Raji (cell line): ENCODE results near the gene PPP1R9B.

Experiments used
- POLR2A ChIP-seq: IDR thresholded peaks from 2 replicates; pipeline ENCODE4 v1.6.1; 2011; ENCODE audit warnings: low read depth, low read length, control low read depth; ENCODE audit not compliant: insufficient read depth

The PPP1R9B gene

DNA sequence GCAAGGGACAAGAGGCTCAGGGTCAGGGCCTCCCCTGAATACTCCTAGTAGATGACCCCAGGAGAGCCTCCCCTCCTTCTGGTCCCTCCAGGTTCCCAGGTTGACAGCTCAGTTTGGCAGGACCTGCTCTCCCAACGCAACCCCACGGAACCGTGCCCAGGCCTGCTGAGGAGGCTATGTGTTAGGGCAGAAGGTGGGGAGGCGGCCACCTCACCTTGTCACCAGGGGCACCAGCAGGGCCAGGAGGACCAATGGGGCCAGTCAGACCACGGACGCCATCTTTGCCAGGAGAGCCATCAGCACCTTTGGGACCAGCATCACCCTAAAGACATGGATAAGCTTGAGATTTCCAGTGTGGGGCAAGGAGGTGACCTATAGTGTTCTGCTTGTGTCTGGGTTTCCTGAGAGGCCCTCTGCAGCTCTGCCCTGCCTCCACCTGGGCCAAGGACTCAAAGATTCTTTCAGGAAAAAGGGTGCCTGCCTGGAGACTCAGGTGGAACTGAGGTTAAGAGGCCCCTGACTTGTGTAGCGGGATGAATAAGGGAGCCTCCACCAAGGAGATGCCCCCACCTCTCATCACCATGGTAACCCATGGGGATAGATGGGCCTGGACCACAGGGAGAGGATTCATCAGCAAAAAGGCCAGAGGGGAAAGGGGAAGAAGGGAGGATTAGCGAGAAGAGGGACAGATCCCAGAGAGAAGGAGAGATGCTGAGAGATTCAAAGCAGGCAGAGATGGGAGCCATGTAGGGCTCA is 40.3 kb upstream of the PPP1R9B start:
- TF ChIP-seq POLR2A: no peak

DNA sequence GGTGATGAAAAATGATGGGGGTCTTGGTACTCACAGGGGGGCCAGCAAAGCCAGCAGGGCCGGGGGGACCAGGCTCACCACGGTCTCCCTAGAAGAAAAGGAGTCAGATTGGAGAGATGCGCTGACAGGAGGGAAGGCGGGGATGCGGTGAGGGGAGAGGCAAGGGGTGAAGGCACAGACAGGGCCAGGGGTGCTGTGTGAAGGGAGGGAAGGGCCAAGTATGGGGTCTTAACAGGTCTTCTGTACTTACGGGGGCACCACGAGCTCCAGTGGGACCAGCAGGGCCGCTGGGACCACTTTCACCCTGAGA is 39.8 kb upstream of the PPP1R9B start:
- no peak for TF ChIP-seq POLR2A

DNA sequence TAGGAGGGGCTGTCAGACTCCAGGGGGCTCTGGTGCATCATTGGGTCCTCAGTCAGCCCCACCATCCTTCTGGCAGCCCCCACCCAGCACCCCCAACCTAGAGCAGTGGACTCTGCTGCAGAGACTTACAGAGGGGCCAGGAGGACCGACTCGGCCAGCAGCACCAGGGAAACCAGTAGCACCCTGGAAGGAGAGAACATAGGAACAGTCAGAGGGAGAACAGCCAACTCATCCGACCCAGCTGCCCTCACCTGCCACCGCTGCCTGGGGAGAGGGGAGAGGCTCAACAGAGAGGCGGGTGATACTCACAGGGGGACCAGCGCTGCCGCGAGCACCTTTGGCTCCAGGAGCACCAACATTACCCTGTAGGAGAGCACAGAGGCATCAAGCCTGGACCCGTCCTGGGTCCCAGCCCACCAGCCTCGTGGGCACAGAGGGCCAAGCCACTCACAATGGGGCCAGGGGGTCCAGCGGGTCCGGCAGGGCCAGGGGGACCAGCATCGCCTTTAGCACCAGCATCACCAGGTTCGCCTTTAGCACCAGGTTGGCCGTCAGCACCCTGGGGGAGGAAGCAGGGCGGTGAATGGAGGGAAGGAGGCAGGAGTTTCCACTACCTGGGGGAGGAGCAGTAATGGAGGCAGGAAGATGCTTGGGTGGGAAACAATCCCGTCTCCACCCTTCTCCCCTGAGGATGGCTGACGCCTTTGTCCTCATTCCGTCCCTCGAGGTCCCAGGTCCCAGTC is 39.2 kb upstream of the PPP1R9B start:
- no peak for TF ChIP-seq POLR2A

DNA sequence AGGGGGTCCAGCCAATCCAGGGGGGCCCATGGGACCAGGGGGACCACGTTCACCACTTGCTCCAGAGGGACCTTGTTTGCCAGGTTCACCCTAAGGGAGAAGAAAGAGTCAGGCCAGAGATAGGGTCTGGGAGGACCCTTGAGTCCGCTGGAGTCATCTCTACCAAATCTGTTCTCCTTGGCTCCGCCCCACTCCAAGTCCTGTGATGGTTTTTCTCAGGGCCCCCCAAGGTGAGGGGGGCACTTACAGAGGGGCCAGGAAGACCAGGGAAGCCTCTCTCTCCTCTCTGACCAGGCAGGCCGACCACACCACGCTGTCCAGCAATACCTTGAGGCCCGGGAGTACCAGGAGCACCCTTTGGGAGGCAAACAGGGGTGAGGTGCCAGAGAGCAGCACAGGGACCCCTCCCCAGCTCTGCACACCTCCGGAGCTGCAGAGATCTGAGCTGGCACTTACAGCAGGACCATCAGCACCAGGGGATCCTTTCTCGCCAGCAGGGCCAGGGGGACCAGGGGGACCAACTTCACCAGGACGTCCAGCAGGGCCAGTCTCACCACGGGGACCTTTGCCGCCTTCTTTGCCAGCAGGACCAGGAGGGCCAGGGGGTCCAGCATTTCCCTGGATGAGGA is 38.6 kb upstream of the PPP1R9B start:
- no peak for TF ChIP-seq POLR2A

DNA sequence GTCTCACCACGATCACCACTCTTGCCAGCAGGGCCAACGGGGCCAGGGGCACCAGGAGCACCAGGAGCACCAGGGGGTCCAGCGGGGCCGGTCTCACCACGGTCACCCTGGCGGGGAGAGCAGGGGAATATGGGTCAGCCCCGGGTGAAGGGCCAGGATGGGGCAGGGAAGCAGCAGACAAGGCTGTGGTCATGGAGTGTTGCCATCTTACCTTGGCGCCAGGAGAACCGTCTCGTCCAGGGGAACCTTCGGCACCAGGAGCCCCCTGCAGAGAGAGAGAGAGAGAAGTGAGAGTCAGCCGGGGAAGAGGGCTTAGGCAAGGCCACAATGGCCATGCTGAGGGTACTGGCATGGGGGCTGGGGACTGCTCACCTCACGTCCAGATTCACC is 38.0 kb upstream of the PPP1R9B start:
- no peak for TF ChIP-seq POLR2A

DNA sequence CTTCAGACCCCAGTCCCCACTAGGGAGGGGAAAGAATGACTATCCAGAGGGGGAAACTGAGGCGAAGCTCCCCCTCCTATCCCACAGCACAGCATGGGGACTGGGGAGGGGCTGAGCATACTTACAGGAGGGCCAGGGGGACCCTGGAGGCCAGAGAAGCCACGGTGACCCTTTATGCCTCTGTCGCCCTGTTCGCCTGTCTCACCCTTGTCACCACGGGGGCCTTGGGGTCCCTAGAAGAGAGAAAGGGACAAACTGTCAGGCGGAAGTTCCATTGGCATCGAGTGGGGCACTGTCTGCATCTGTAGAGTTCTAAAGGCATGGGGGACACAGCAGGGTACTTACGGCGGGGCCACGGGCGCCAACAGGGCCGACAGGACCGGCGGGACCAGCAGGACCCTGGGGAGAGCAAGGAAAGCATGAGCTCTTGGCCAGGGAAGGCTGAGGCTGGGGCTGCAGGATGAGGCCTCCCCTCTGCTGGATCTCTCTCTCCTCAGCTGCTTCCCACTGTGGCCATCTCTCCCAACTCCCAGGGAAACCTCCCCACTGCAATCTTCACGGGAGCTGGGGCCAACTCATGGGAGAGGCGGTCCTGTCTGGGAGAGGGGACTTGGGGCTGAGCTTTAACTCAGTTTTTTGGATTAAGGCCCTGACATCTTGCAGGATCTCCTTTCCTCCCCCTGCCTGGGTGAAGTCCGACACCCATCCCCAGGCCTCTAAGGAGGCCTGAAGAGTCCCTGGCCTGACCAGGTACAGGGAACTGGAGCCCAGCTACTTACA is 37.5 kb upstream of the PPP1R9B start:
- TF ChIP-seq POLR2A: no peak

DNA sequence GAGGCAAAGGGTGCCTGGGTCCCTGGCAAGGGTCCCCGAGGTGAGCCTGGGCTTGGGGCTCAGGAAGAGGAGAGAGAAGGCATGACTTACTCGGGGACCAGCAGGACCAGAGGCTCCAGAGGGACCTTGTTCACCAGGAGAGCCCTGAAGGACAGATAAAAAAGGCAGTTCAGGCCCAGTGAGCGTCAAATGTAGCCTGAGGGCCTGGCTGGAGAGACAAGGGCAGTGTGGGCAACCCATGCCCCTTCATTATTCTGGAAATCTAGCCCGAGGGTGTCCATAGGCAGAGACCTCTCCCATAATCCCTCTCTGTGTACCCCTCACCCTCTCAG is 36.9 kb upstream of the PPP1R9B start:
- TF ChIP-seq POLR2A: no peak

DNA sequence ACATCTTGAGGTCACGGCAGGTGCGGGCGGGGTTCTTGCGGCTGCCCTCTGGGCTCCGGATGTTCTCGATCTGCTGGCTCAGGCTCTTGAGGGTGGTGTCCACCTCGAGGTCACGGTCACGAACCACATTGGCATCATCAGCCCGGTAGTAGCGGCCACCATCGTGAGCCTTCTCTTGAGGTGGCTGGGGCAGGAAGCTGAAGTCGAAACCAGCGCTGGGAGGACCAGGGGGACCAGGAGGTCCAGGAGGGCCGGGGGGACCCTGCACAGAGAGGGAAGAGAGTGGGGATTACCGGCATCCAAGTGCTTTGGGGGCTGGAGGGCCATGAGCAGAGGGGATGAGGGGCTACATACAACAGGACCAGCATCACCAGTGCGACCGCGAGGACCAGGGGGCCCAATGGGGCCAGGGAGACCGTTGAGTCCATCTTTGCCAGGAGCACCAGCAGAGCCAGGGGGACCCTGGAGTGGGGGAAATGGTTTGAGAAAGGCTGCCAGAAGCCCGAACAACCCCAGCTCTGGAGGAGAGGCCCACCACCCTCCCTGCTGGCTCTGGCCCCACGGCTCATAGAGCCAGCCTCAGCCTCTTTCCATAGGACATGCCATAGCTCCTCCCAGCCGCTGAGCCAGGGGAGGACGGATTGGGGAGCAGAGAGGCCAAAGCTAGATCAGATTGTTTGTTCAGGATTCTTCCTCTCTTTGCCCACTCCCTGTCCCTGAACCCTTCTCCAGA is 36.4 kb upstream of the PPP1R9B start:
- TF ChIP-seq POLR2A: no peak

DNA sequence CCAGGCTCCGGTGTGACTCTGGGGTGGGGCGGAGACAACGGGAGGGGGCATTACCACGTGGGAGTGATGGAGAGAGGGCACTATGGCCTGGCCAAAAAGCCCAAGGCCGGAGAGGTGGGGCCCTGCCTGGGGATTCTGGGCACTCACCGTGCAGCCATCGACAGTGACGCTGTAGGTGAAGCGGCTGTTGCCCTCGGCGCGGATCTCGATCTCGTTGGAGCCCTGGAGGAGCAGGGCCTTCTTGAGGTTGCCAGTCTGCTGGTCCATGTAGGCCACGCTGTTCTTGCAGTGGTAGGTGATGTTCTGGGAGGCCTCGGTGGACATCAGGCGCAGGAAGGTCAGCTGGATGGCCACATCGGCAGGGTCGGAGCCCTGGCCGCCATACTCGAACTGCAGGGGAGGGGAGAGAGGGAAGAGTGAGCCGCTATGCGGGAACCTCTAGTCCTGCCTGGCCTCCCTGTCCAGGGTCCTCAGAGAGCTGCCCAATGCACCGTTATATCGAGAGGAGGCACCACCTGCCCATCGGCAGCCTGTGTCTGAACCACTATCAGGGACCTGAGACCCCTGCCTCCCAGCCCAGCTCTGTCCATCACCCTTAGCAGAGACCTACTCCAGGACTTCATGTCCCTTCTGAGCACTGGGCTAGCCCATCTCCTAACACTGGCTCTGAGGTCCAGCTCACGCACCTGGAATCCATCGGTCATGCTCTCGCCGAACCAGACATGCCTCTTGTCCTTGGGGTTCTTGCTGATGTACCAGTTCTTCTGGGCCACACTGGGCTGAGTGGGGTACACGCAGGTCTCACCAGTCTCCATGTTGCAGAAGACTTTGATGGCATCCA is 35.4 kb upstream of the PPP1R9B start:
- no peak for TF ChIP-seq POLR2A

DNA sequence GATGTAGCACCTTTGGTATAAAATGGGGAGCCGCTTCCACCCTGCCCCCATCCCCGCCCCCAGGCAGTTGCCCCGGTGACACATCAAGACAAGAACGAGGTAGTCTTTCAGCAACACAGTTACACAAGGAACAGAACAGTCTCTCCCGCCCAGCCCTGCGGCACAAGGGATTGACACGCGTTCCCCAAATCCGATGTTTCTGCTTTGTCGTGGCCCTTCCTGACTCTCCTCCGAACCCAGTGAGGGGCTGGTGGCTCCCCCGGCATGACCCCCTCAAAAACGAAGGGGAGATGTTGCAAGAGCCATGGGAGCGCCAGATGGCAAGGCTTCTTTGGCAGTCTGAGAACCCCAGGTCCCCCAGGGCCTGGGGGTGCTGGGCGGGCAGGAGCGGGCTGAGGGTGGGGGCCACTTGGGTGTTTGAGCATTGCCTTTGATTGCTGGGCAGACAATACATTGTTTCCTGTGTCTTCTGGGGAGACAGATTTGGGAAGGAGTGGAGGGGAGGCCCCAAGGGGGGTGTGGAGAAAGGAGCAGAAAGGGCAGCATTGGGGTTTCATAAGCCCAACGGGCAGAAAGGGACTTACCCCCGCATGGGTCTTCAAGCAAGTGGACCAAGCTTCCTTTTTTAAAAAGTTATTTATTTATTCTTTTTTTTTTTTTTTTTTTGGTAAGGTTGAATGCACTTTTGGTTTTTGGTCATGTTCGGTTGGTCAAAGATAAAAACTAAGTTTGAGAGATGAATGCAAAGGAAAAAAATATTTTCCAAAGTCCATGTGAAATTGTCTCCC is 34.3 kb upstream of the PPP1R9B start:
- no peak for TF ChIP-seq POLR2A

DNA sequence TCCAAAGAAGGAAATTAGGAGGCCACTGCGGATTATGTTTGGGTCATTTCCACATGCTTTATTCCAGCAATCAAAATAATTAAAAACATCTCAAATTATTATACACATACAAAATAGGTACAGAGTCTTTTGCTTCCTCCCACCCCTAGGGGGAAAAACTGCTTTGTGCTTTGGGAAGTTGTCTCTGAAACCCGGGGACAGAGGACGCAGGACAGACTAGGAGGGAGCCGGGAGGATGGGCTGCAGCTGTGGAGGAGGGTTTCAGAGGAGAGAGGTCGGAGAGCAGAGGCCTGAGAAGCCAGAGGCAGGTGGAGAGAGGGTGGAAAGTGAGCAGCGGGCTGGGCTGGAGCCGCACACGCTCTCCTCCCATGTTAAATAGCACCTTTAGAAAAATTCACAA is 33.6 kb upstream of the PPP1R9B start:
- TF ChIP-seq POLR2A: no peak

DNA sequence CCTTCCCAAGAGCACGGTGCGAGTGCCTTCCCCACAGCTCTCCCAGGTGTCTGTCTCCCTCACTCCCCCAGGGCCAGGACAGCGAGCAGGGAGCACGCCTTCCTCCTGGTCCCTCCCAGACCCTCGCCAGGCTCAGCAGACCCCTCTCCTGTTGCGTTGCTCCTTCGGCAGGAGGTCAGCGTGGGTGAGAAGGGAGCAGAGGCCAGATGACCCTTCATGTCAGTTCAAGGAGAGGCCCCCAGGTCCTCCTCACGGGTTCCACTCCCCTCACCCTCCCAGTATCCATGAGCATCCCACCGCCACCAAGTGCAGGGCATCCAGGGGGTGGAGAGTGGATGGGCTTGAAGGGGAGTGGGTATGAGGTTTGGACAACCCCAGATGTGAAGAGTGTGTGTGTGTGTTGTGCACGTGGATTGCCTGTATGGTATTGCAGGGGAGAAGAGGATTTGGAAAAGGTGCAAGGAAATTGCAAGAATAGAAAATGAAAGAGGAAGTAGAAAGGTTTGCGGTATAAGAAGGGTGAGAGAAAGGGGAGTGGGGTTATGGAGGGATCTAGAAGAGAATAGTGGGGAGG is 33.0 kb upstream of the PPP1R9B start:
- TF ChIP-seq POLR2A: no peak

DNA sequence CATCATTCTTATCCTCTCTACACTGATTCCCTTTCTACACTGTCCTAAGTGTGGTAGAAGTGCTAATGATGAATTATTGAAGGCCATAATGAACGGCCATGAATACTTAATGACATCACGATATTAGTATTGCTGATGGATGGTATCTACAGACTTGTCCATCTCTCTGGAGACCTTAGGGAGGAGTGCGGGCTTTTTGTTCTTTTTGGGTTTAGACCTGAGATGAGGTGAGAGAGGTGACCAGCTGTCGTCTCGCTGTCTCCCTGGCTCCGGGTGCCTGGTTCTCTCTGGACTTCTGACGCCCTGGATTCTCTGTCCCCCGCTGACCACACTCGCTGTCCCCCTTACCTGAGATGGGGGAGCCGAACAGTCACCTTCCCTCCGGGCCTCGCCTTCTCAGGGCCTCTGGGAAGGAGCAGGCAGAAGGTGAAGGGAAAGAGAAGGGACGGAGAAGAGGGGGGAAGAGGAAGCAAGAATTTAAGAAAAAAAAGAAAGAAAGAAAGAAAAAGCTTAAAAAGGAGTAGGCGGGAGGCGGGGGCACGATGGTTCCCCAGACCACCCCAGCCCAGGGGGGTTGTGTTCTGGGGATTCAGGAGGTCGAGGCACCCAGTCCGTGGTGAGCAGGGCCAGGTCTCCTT is 32.4 kb upstream of the PPP1R9B start:
- TF ChIP-seq POLR2A: no peak
